Measurements from ENCODE around the gene TNNT1.
A peak's percentile ranks its signal among the peaks of the same experiment; 100 is the strongest.
"Not testable (repeated sequence)": the region's sequence is repeated elsewhere in the genome, so short reads cannot be mapped to it uniquely, and the experiment has no call there.

Gene TNNT1

GRCh38 chr19:55149078-55150003 lies at the start of gene TNNT1:
TSS of gene TNNT1 (minus strand) at chr19:55149206. CDS start at chr19:55147157, 2,049 bp downstream.
- DNase-seq (ENCODE audit: low spot score) = no peak

GRCh38 chr19:55198651-55199050 lies 49.6 kb upstream of the TNNT1 start:
- DNase-seq (ENCODE audit: low spot score) = no peak

GRCh38 chr19:55197528-55197927 lies 48.5 kb upstream of the TNNT1 start:
- no peak for DNase-seq (ENCODE audit: low spot score)

- DNase-seq (ENCODE audit: low spot score) = no peak
These were observed 47.8 kb upstream of the TNNT1 start for GRCh38 chr19:55196803-55197202.

GRCh38 chr19:55193481-55193880 lies 44.5 kb upstream of the TNNT1 start:
- DNase-seq (ENCODE audit: low spot score) = no peak

GRCh38 chr19:55189403-55189835 lies 40.4 kb upstream of the TNNT1 start:
- no peak for DNase-seq (ENCODE audit: low spot score)

GRCh38 chr19:55188625-55189024 lies 39.6 kb upstream of the TNNT1 start:
- DNase-seq (ENCODE audit: low spot score) = no peak

GRCh38 chr19:55186080-55186479 lies 37.1 kb upstream of the TNNT1 start:
- no peak for DNase-seq (ENCODE audit: low spot score)

GRCh38 chr19:55181740-55182139 lies 32.7 kb upstream of the TNNT1 start:
- no peak for DNase-seq (ENCODE audit: low spot score)

GRCh38 chr19:55179606-55180484 lies 30.8 kb upstream of the TNNT1 start, which contains the start of gene SYT5:
TSS of gene SYT5 (minus strand) at chr19:55180289. CDS start at chr19:55179041, 1,248 bp downstream.
- DNase-seq (ENCODE audit: low spot score) = peak; percentile 30

GRCh38 chr19:55178781-55179599 lies 30.0 kb upstream of the TNNT1 start:
- peak; percentile 78 for DNase-seq (ENCODE audit: low spot score)

GRCh38 chr19:55176076-55176475 lies 27.1 kb upstream of the TNNT1 start:
- DNase-seq (ENCODE audit: low spot score) = no peak

- DNase-seq (ENCODE audit: low spot score) = no peak
These were observed 26.3 kb upstream of the TNNT1 start for GRCh38 chr19:55175117-55175867.

- no peak for DNase-seq (ENCODE audit: low spot score)
These were observed 25.6 kb upstream of the TNNT1 start for GRCh38 chr19:55174425-55175116.

GRCh38 chr19:55173714-55174409 lies 24.9 kb upstream of the TNNT1 start:
- no peak for DNase-seq (ENCODE audit: low spot score)

- DNase-seq (ENCODE audit: low spot score) = no peak
These were observed 24.2 kb upstream of the TNNT1 start for GRCh38 chr19:55173186-55173713.

GRCh38 chr19:55172741-55173140 lies 23.7 kb upstream of the TNNT1 start:
- no peak for DNase-seq (ENCODE audit: low spot score)

- not testable (repeated sequence) for DNase-seq (ENCODE audit: low spot score)
These were observed 23.3 kb upstream of the TNNT1 start for GRCh38 chr19:55172318-55172717.

- DNase-seq (ENCODE audit: low spot score) = no peak
These were observed 22.4 kb upstream of the TNNT1 start for GRCh38 chr19:55171440-55171839.
